Pons (tissue), 1 donor: ENCODE measurements around the gene DMBT1.

Source experiments
- DNase-seq: peaks from one replicate; pipeline ENCODE4 v3.0.0-alpha.2; 2016; ENCODE audit warnings: low spot score

DMBT1 gene

DNA sequence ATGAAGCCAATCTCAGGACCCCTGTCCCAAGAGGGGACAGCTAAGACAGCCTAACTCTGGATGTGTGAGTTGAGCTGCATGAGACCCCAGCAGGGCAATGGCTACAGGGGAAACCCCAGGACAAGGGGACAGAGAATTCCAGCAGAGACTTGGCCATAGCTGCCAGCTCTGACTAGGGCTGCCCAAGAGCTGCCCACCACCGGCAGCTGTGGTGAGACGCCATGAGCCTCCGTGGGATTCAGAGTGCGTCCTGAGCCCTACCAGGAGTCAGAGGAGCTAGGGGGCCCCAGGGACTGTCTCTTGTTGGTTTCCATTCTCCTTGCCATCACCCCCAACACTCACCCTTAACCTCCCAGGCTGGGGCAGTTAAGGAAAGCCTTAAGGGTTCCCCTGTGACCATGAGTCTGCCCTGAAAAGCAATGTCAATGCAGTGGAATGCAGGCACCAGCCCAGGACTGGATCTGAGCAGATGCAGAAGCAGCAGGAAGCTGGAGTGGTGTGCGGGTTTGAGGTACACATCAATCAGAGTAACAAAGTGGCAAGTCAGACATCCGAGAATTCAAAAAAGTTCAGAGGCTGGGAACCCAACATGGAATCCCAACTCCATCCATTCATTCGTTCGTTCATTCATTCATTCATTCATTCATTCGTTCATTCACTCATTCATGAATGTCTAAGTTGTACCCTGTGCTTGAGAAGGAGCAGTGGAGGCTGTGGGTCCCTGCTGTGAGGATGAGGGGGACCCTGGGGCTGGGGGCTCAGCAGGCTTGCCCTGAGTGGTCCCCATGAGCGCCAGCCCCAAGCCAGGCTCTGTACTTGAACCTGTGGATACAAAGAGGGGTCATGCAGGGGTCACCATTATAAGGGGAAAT lies 86.2 kb downstream of the DMBT1 start:
- DNase-seq: no peak

DNA sequence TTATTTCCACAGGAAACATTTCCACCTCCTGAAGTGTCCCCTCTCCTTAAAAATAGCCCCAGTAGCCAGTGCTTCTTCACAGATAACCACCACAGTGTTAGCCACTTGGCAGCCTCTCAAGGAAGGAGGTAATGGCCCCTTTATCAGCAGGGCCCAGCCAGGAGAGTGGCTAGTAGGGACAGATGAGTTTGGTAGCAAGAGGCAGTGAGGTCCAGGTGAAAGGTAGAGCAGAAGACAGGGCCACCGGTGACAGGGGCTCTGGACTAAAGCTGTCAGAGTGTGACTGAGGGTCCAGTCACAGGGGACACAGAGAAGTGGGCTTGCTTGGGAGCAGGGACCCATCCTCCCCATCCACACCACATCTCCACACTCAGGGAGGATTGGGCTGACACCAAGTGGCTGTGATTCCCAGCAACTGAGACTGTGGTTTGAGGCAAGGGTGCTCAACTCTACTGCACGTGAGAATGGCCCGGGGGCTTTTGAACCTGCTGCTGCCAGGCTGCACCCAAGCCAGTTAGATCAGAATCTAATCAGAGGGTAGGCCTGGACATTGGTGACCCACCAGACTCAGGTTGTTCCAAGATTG lies 86.9 kb downstream of the DMBT1 start:
- no peak for DNase-seq

DNA sequence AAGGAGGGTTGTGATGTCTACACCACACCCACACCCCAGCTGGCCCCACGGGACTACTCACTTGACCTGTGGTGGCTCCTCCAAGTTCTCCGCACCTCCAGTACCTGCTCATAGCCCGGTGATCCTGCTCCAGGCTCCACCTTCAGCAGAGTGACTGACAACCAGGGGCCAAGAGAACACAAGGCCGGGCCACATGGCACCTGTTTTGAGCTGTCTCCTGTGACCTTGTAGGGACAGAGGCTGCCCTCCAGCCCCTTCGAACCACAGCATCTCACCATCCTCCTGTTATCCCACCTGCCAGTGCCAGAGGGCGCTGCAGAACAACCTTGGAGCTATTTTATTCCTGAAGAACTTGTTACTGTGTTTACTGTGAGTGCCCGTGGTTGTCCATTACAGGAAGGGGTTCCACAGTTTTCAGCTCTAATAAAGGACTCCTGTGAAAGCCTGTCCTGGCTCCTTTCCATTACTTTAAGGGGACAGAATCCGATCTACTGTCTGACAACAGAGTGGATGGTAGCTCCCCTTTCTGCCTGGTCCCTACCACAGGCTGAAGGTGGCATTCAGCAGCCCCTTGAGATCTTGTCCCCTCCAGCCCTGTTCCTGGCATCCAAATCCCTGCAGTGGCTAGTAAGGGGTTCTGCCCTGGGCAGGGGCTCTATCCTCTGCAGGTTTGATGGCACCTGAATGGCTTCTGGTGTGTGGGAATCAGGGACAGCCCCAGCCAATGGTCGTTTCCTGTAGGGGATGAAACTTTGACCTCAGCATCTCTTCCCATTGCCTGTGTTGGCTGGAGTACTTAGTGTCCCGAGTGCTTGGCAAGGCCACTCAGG lies 88.3 kb downstream of the DMBT1 start:
- peak; percentile 78 for DNase-seq

DNA sequence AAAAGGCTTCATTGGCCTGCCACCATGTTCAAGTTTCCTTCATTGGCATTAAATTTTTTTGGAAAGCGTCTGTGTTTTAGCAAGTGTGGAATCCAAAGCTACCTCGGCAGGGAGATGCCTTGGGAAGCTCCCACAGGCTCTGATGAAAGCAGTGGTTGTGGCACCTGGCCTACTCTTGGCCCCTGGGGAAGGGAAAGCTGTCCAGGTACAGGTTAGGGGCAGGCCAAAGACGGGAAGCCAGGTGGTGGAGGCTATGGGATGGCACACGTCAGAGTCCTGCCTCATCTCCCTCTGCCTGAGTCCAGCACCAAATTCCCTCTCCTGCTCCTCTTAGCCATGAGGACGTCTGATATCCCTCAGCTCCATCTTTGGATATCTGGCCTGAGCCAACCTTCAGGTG lies 89.3 kb downstream of the DMBT1 start:
- no peak for DNase-seq

DNA sequence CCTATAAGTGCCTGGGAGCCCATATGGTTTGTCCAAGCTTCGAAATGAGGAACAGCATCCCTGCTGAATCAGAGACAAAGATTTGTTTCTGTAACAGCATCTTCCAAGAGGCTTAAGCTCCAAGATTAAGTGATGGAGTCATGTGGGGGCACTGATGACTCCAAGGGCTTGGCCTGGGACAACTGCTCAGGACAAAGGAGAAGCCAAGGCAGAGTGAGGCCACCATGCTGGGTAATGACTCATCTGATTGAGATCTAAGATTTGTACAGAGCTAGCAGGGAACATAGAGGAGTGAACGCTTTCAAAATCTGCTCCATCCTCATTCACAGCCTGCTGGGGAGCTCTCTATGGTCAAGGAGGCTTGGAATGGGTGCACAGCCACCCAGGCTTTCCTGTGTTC lies 89.8 kb downstream of the DMBT1 start:
- DNase-seq: peak; percentile 20

DNA sequence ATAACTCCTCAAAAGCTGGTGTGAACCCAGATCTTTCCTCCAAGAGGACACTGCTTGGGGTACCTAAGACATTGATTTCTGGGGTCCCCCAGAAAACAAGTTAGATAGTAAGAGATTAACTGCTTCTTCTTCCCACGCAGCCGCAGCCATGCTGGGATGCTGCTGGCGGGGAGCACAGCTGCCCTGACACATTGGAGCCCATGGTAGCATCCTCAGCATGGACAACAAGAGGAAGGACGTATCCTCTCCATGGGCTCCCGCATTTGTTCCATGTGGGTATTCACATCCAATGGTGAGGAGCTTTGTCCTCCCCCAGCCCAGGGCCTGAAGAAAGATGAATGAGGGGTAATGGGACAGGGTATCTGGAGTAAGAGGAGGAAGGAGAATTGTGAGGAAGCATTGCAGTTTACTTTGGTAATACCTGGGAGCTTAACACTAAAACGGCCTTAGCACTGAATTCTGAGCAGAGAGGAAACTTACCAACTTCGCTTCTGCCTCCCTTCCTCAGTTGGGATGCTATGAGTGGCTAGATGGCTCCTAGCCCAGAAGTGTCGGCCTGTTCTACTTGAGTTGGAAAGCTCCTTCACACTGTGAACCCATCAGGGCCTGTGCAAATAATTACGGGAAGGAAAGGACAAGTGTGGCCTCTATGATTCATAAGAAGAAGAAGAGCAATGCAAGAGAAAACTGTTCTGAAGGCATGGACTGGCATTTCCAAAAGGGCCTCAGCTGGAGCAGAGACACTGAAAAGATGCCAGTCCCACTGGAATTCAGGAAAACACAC lies 95.2 kb downstream of the DMBT1 start:
- DNase-seq: peak; percentile 32

DNA sequence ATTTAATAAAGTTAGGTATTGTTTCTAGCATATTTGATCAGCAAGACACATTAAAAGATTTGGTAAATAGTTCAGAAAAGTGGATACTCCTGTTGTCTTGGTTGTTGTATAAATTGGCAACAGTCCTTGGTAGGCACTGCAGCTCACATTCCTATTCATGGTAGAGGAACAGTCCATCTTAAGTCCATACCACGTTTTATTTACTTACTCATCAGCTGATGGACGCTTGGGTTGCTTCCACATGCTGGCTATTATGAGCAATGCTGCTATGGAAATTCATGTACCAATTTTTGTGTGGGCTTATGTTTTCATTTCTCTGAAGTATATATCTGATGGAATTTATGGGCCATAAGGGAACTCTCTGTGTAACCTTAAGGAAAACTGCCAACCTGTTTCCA lies 95.8 kb downstream of the DMBT1 start:
- DNase-seq: no peak

DNA sequence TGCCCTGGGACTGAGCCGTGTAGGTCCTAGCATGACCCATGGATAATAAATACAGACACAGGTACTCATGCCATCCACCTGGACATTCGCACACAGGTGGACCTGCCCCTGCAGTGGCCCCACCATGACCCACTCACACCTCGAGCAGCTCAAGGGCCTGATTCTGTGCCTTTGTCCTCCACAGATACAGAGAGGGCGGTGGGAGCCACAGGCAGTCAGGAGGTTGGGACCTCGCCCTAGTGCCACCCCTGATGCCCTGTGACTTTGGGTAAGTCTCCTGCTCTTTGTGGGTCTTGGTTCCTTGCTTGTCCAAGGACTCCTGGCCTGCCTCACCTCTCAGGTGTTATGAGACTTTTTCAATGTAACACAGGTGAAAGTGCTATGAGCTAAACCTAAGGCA lies 96.2 kb downstream of the DMBT1 start:
- DNase-seq: no peak

DNA sequence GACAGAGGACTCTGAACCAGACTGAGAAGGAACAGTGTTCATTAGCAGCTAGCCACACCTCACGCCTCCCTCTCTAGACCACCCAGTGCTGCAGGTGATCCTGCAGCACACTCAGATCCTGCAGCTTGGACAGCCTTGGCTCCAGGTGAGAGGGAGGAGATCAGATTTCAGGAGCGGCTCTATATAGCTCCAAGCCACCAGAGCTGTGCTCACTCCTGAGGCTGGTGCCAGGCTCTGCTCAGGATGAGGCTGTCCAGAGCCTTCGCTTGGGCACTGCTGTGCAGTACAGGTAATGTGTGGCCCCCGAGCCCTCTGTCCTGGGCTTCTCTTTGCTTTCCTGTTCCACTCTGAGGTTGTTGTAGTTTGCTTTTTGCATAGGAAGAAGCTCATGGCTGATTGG lies 96.7 kb downstream of the DMBT1 start:
- DNase-seq: no peak

DNA sequence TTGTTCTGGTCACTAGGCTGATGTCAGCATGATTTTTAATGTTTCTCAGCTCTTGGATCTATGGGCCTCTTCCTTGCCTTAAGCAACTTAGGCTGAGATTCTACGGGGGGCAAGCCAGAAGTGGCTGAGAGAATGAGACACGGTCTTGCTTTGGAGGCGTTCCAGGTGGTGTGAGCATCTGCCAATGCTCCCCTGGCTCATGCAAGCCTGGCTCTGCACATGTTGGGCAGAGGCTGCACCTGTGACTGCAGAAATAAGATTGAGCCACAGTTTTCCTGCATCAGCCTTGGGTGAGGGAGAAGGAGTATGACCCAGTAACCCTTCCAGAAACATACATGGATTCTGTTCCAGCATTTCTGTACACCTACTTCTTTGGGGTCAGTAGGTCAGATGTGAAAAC lies 97.2 kb downstream of the DMBT1 start:
- no peak for DNase-seq

DNA sequence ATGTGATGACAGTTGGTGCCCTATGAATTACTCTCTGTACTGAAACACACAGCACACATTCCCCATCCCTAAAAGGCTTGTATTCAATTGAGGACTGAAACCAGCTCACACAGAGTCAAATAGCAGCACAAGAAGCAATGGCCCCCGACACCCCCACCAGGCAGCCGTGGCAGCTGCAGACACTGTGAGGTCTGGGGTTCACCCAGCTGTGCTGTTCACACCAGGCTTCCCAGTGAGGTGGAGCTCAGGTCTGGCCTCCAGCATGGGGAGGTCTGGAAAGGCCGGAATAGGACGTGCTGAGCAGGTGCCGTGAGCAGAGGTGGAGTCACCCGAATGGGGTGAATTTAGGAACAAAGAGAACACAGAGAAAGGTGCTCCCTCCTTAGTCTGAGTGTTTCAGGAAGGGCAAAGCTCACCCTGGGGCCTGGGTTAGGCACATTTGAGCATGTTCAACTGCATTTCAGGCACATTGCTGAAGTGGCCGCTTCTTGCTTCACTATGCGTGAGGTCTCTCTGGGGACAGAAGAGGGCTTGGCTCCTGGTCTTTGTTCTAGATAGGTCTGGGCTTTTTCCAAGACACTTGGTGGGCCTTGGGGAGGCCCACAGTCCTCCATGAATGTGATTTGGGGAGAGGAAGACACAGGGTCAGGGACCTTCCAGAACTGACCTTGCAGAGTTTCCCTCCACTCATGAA lies 97.9 kb downstream of the DMBT1 start:
- no peak for DNase-seq

DNA sequence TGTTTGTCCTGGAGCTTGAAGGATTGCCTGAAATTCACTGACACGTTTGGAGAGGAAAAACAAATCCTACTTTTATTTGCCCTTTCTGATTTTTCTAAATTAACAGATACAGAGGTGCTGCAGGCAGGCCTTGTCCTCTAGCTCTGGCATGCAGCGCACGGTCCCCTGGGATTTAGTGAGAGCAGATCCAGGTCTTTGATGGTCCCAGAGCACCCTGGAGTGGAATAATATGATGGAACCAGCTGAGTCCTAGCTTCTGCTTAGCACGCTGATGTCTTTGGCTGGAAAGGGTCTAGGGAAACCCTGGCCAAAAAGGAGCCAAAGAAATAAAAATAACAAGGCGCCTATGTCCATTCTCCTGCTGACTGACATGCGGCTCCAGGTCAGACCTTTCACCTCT lies 98.6 kb downstream of the DMBT1 start:
- DNase-seq: no peak

DNA sequence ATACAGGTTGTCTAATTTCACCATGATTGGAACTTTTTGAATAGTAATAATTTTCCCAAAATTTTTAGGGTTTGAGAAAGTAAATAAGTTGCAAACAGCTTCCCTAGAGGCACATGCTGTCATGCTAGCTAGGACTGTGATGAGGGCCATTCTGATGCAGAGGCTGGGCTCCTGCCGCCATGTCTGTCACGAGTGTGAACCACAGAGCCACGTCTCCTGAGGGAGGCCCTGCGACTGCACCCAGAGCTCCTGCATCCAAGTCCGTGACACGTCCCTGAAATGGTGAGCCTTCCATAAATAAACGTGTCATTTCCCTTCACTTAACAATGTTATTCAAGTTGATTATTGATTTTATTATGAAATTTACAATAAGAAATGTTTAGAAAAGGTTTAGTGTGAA lies 99.1 kb downstream of the DMBT1 start:
- DNase-seq: no peak

DNA sequence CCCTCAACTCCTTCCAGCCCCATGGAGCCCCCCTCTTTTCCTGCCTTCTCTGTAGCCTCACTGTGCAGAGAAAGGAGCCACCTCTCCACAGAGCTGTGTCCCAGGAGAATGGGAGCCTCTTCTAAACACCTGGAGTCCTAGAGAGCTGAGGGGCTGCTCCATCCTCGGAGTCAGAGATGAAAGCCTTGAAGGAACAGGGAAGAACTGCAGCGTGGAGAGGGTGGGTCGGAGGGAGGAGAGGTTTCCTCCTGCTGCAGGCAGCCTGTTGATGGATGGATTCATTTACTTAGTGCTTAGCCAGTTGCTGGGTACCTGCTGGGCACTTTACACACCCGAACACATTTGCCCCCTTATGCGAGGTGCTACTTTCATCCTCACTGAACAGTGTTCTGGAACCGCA lies 100.1 kb downstream of the DMBT1 start:
- no peak for DNase-seq

DNA sequence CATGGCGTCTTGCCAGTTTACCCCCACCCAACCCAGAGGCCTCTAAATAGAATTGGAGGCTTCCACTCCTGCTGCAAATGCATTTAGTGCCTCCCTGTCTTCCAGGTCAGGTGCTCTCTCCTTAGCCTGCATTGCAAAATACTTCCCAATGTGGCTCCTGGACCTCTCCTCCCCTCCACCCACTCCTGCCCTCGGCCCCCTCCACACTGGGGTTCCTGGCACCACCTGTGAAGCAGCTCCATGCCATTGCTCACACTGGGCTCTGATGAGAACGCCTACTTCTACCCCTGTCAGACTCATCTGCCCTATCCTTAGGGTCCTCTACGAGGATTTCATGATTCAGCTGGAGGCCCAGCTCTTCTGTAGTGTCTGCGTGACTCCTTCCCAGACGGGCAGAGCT lies 101.7 kb downstream of the DMBT1 start:
- no peak for DNase-seq

DNA sequence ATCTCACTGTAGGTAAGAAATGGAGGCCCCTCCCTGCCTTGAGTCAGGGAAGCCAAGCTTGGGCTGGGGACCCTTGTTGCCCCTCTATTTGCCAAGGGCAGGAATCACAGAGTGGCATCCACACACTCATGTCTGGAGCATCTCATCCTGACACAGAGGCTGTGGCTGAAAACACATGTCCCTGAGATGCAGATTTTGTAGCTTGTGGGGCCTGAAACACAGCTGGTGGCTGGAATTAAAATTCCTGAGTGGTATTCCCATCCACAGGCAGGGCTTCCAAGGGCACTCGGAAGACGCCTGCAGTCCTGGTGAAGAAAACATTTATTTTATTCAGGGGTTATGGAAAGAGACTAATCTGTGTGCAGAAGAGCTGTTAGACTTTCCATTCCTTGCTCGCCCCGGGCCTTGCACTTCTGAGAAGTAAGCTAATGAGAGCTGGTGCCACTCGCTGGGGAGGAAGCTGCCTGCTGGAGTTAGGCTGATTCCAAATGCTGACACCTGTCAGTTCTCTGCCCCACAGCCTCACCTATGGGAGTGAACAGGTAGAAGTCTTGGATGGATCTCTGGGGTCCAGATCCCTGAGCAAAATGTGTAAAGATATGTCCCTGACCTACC lies 103.1 kb downstream of the DMBT1 start:
- DNase-seq: no peak

DNA sequence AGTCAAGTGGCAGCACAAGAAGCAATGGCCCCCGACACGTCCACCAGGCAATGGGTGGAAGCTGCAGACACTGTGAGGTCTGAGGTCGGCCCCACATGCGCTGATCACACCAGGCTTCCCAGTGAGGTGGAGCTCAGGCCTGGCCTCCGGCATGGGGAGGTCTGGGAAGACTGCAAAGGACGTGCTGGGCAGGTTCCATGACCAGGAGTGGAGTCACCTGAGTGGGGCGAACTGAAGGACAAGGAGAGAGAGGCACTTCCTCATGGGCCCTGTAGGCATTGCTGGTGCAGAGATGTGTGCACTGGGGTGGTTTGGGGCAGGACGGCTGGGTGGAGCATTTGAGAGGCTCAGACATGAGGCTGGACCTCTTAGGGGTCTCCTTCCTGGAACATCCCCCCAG lies 103.9 kb downstream of the DMBT1 start:
- DNase-seq: no peak

DNA sequence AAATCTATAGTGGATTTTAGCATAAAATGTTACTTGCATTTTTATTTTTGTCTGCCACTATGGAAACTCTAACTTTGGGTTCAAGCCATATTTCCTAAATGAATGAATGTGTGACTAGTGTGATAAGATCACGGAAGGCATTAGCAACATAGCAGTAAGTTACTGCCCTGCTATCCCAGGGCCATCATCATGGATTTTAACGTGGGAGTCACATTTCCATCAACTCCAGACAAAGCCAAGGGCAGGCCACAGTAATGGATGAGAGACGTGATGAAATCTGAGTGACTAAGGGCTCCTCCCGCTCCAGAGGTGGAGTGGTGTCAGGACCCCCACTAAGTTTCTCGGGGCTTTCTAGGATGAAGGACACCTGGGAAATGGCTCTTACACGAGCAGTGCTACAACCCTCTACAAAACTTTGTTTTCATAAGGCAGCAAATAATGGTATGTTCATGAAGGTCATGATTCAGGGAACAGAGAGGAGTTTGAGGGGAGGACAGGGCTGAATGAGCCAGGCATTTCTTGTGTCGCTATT lies 104.8 kb downstream of the DMBT1 start:
- no peak for DNase-seq

DNA sequence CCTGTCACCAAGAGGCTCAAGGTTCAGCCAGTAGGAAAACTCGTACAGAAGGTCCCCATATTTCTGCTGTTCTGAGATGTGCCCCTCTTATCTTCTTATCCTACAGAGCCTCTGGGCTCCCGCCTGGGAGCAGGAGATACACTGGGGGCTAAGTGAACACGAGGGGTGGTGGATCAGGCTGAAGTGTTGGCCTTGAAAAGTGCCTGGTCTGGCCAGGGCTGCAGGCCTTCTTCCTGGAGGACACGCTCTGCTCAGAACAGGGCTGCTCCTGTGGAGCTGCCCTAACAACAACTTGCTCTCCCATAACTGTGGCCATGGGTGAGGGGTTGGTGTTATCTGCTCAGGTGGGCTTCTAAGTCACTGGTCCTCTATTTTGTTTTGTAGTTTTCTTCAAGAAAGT lies 105.4 kb downstream of the DMBT1 start:
- DNase-seq: no peak

DNA sequence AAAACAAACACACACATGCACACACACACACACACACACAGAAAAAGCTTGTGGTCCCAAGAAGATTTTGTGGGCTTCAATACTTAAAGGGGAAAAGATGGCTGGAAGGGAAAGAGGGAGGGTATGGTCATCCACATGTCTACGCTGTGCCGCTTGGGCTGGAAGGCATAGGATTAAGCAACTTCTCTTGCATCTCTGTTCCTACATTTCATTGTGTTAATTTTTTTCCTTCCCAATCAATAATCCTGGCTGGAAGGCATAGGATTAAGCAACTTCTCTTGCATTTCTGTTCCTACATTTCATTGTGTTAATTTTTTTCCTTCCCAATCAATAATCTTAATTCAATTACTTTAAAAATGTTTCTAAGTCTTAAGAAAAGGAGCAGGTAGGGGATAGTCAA lies 108.5 kb downstream of the DMBT1 start:
- no peak for DNase-seq

DNA sequence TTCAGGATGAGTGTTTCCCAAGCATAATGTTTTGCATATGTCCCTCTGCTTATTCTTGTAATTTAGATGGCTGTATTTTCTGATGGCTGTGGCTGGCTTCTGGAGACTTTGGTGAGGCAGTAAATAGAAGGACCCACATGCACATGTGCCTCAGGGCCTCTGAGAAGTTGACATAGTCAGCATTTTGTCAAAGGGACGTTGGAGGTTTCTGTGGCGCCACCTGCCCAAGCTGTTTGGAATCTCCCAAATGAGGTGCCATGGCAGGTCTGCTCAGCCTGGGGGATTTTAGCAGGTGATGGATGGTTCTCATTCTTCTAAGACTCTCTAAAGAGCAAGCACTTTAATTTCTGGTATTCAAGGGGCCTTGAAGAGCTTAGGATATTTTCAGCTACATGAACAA lies 109.3 kb downstream of the DMBT1 start:
- no peak for DNase-seq
